Measurements from ENCODE around the gene SYT7. TPM values are rescaled to one million over a fixed set of nuclear protein-coding genes. Genes with fewer than 3 reads are reported as not detected.

Gene SYT7
- total and polyA plus RNA-seq, 10 of the 15 experiments (the other 5 are each of a cell fraction or from before 2014, with no cell fraction given) = not detected

DNA sequence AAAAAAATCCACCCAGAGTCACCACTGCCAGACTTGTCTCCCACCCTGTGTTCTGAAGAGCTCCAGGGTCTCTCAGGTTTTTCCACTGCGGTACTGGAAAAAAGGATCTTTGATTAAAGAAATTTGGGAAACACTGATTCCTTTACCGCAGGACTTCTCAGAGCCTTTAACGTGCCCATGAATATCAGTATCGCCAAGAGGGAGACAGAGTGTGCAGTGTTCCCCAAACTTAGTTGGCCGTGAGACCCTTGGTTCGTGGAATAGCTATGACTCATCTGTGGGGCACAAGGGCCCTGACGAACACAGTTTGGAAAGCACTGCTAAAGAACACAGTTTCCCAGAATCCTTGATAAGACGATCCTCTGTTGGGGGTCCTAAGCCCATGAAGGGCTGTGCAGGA, 31.7 kb downstream of the SYT7 start:
- in situ Hi-C loops (cut with MboI) (no loop called here), intact Hi-C loops (cut with micrococcal nuclease; ENCODE audit: unreplicated experiment) (no loop called here)
- H3K9me3 ChIP-seq (replicated peaks; ENCODE audit: control insufficient read depth, insufficient read depth, low read length) = no peaks in the 10 kb centered on the region; the same call in 2 of the 3 replicates
- no peaks in the 10 kb centered on the region for H3K79me2 ChIP-seq (ENCODE audit: control insufficient read depth, insufficient read depth, low read length)
- ChIA-PET CTCF (interaction anchor here (0.6 kb wide), 1 partner anchor 106 kb away, joined by 3 read pairs; no protein-coding TSS in a partner anchor), SMC1A (ENCODE audit: uncharacterized antibody, unreplicated experiment) (no interaction called here), RAD21 (ENCODE audit: unreplicated experiment) (no interaction called here), POLR2A (no interaction called here)
- no peak overlapping the region for H3K4me2 ChIP-seq (ENCODE audit: control insufficient read depth, insufficient read depth)
- FAIRE-seq = no peak
- no peaks in the 10 kb centered on the region; a peak in 4 of 4 replicates for H3K27me3 ChIP-seq (replicated peaks in 1 of 2; ENCODE audit: control insufficient read depth in 2 of 2, insufficient read depth in 2 of 2, low read length in 1 of 2)
- no peak for DNase-seq (ENCODE audit: low read depth, low spot score)
- 22% methylated on average over 8 of the region's 8 CpGs for WGBS (ENCODE audit: insufficient coverage, insufficient replicate concordance, low lambda C conversion rate, missing lambda C conversion rate)
- no peaks in the 10 kb centered on the region for H3K4me1 ChIP-seq (ENCODE audit: control insufficient read depth, insufficient read depth, low read length)
- H3K9ac ChIP-seq (ENCODE audit: control insufficient read depth, insufficient read depth, low read length) = no peak overlapping the region
- no peak for ATAC-seq
- H3K36me3 ChIP-seq (ENCODE audit: control insufficient read depth in 2 of 2, insufficient read depth in 2 of 2, low read length in 1 of 2) = no peaks in the 10 kb centered on the region
- H3K4me3 ChIP-seq = no peak overlapping the region
- no peak overlapping the region for H3K27ac ChIP-seq (ENCODE audit: control insufficient read depth, insufficient read depth)
- no peaks in the 10 kb centered on the region for H4K20me1 ChIP-seq (ENCODE audit: control insufficient read depth, insufficient read depth)
- BruUV-seq (replicated peaks) = no TSS peak
- no peak overlapping the region for H2AFZ ChIP-seq (ENCODE audit: control insufficient read depth, low read depth, low read length)
- TF ChIP-seq, protein P1, sequence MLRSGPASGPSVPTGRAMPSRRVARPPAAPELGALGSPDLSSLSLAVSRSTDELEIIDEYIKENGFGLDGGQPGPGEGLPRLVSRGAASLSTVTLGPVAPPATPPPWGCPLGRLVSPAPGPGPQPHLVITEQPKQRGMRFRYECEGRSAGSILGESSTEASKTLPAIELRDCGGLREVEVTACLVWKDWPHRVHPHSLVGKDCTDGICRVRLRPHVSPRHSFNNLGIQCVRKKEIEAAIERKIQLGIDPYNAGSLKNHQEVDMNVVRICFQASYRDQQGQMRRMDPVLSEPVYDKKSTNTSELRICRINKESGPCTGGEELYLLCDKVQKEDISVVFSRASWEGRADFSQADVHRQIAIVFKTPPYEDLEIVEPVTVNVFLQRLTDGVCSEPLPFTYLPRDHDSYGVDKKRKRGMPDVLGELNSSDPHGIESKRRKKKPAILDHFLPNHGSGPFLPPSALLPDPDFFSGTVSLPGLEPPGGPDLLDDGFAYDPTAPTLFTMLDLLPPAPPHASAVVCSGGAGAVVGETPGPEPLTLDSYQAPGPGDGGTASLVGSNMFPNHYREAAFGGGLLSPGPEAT (IDR thresholded peaks at IDR 0.05; ENCODE audit: low read depth) = no peak
- TF ChIP-seq STAT3 (IDR thresholded peaks at IDR 0.05; ENCODE audit: low read depth, low read length) = no peak

GRCh38 chr11:61547246-61547645, 33.6 kb downstream of the SYT7 start:
- Histone ChIP-seq H2AFZ (ENCODE audit: control insufficient read depth, low read depth, low read length) (no peak overlapping the region), H3K27me3 (replicated peaks in 1 of 2; ENCODE audit: control insufficient read depth in 2 of 2, insufficient read depth in 2 of 2, low read length in 1 of 2) (no peaks in the 10 kb centered on the region; a peak in 3 of 4 replicates), H3K79me2 (ENCODE audit: control insufficient read depth, insufficient read depth, low read length) (no peaks in the 10 kb centered on the region), H4K20me1 (ENCODE audit: control insufficient read depth, insufficient read depth) (no peaks in the 10 kb centered on the region), H3K9ac (ENCODE audit: control insufficient read depth, insufficient read depth, low read length) (no peak overlapping the region), H3K4me1 (ENCODE audit: control insufficient read depth, insufficient read depth, low read length) (no peaks in the 10 kb centered on the region), H3K27ac (ENCODE audit: control insufficient read depth, insufficient read depth) (no peak overlapping the region), H3K36me3 (ENCODE audit: control insufficient read depth in 2 of 2, insufficient read depth in 2 of 2, low read length in 1 of 2) (no peaks in the 10 kb centered on the region), H3K9me3 (replicated peaks; ENCODE audit: control insufficient read depth, insufficient read depth, low read length) (no peaks in the 10 kb centered on the region; the same call in 2 of the 3 replicates), H3K4me3 (no peak overlapping the region), H3K4me2 (ENCODE audit: control insufficient read depth, insufficient read depth) (no peak overlapping the region)
- POLR2A ChIA-PET = no interaction called here
- BruUV-seq (replicated peaks) = no TSS peak
- in situ Hi-C loops (cut with MboI) (no loop called here), intact Hi-C loops (cut with micrococcal nuclease; ENCODE audit: unreplicated experiment) (no loop called here)
- 54% methylated on average over 19 of the region's 19 CpGs for whole genome bisulfite sequencing (ENCODE audit: insufficient coverage, insufficient replicate concordance, low lambda C conversion rate, missing lambda C conversion rate)
- FAIRE-seq (no peak), DNase-seq (ENCODE audit: low read depth, low spot score) (no peak), ATAC-seq (no peak)
- RAD21 ChIA-PET (ENCODE audit: unreplicated experiment) = no interaction called here
- SMC1A ChIA-PET (ENCODE audit: uncharacterized antibody, unreplicated experiment) = no interaction called here
- CTCF ChIA-PET = no interaction called here
- TF ChIP-seq ZNF622 (IDR thresholded peaks at IDR 0.05) (no peak), IKZF1 (conservative IDR thresholded peaks at IDR 0.05) (no peak), PRDM15 (CRISPR knock-in tag; IDR thresholded peaks at IDR 0.05) (no peak), FOXK2 (IDR thresholded peaks at IDR 0.05) (no peak), PML (IDR thresholded peaks at IDR 0.05; ENCODE audit: low read length) (no peak), KLF5 (IDR thresholded peaks at IDR 0.05; ENCODE audit: partially characterized antibody) (no peak), SPI1 (IDR thresholded peaks at IDR 0.05; ENCODE audit: borderline replicate concordance, insufficient read depth, low read depth, low read length) (no peak), SMARCA5 (IDR thresholded peaks at IDR 0.05) (no peak), POU2F2 (IDR thresholded peaks at IDR 0.05; ENCODE audit: borderline replicate concordance, low read depth, low read length) (no peak), GATAD2B (conservative IDR thresholded peaks at IDR 0.05; ENCODE audit: low read depth) (no peak)
- TF ChIP-seq, protein P2, sequence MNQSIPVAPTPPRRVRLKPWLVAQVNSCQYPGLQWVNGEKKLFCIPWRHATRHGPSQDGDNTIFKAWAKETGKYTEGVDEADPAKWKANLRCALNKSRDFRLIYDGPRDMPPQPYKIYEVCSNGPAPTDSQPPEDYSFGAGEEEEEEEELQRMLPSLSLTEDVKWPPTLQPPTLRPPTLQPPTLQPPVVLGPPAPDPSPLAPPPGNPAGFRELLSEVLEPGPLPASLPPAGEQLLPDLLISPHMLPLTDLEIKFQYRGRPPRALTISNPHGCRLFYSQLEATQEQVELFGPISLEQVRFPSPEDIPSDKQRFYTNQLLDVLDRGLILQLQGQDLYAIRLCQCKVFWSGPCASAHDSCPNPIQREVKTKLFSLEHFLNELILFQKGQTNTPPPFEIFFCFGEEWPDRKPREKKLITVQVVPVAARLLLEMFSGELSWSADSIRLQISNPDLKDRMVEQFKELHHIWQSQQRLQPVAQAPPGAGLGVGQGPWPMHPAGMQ (IDR thresholded peaks at IDR 0.05; ENCODE audit: borderline replicate concordance) = no peak

Data from GM12878 (cell line).